Breast epithelium (tissue), 3 donors: ENCODE results near the gene HPGDS.

ENCODE experiments used
- POLR2A ChIP-seq: fragments of 450-650 bp; IDR thresholded peaks from one replicate; pipeline ENCODE4 v1.6.1; 2016; ENCODE audit warnings: antibody characterized with exemption, mild to moderate bottlenecking, moderate library complexity
- TF ChIP-seq, protein P1 (sequence below), 3 donors: fragments of 450-650 bp; IDR thresholded peaks; one replicate each; pipeline ENCODE4 v1.5.1; 2016 to 2017; ENCODE audit warnings: antibody characterized with exemption in 3 of 3, mild to moderate bottlenecking in 3 of 3, moderate library complexity in 3 of 3

DNA sequence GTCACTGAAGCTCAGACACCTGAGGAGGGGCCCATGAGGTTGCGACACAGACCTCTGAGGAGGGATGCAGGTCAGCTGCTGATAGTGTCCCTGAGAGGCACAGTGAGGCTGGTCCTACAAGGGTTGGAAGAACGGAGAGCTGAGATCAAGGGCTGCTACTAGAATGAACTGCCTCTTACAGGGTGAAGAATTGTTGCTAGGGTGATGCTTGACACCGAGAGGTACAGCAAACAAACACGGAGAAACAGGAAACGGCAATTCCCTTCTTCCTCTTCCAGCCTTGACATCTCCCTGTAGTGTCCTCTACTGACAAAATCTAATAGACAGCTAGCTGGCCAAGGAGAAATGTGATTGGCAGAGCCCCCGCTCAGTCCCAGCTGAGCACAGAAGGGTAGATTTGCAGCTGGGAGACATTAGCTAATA, 11.8 kb upstream of the HPGDS start:
- TF ChIP-seq, protein P1, sequence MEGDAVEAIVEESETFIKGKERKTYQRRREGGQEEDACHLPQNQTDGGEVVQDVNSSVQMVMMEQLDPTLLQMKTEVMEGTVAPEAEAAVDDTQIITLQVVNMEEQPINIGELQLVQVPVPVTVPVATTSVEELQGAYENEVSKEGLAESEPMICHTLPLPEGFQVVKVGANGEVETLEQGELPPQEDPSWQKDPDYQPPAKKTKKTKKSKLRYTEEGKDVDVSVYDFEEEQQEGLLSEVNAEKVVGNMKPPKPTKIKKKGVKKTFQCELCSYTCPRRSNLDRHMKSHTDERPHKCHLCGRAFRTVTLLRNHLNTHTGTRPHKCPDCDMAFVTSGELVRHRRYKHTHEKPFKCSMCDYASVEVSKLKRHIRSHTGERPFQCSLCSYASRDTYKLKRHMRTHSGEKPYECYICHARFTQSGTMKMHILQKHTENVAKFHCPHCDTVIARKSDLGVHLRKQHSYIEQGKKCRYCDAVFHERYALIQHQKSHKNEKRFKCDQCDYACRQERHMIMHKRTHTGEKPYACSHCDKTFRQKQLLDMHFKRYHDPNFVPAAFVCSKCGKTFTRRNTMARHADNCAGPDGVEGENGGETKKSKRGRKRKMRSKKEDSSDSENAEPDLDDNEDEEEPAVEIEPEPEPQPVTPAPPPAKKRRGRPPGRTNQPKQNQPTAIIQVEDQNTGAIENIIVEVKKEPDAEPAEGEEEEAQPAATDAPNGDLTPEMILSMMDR (IDR thresholded peaks at IDR 0.05) = no peak
- TF ChIP-seq POLR2A = no peak
